ENCODE data around the gene CALML5.

Gene CALML5

GRCh38 chr10:5526691-5527331 lies 27.4 kb upstream of the CALML5 start:
- Histone ChIP-seq H3K27ac (ENCODE audit: low read length) (no peak overlapping the region), H2AFZ (ENCODE audit: low read depth, low read length) (no peak overlapping the region), H3K36me3 (ENCODE audit: insufficient read depth, low read length) (no peaks in the 10 kb centered on the region), H3K27me3 (ENCODE audit: insufficient read depth, low read length, poor library complexity) (peaks cover 8% of the 10 kb centered on the region), H4K20me1 (ENCODE audit: insufficient read depth, low read length) (no peaks in the 10 kb centered on the region), H3K4me2 (ENCODE audit: insufficient read depth, low read length) (no peak overlapping the region), H3K9me3 (ENCODE audit: insufficient read depth, low read length, severe bottlenecking) (no peaks in the 10 kb centered on the region), H3K4me1 (ENCODE audit: insufficient read depth, low read length) (no peaks in the 10 kb centered on the region), H3K9ac (ENCODE audit: low read depth, low read length) (no peak overlapping the region), H3K79me2 (ENCODE audit: insufficient read depth, low read length) (no peaks in the 10 kb centered on the region), H3K4me3 (ENCODE audit: low read depth in 1 of 2, low read length in 2 of 2) (no peak overlapping the region)
- DNase-seq (no peak), ATAC-seq (ENCODE audit: insufficient read depth, low read depth) (no peak)
- TF ChIP-seq EZH2 (IDR thresholded peaks at IDR 0.05; ENCODE audit: borderline replicate concordance, low read depth, low read length, severe bottlenecking) (no peak), CTCF (IDR thresholded peaks at IDR 0.05; ENCODE audit: borderline replicate concordance, extremely low read depth, low read length, poor library complexity, severe bottlenecking) (no peak)

GRCh38 chr10:5525561-5526341 lies 26.4 kb upstream of the CALML5 start:
- TF ChIP-seq EZH2 (IDR thresholded peaks at IDR 0.05; ENCODE audit: borderline replicate concordance, low read depth, low read length, severe bottlenecking), result no peak
- TF ChIP-seq CTCF (IDR thresholded peaks at IDR 0.05; ENCODE audit: borderline replicate concordance, extremely low read depth, low read length, poor library complexity, severe bottlenecking), result no peak
- Histone ChIP-seq H3K4me1 (ENCODE audit: insufficient read depth, low read length) (no peaks in the 10 kb centered on the region), H3K27me3 (ENCODE audit: insufficient read depth, low read length, poor library complexity) (peaks cover 4% of the 10 kb centered on the region), H3K36me3 (ENCODE audit: insufficient read depth, low read length) (no peaks in the 10 kb centered on the region), H3K9ac (ENCODE audit: low read depth, low read length) (no peak overlapping the region), H3K4me3 (ENCODE audit: low read depth in 1 of 2, low read length in 2 of 2) (no peak overlapping the region), H2AFZ (ENCODE audit: low read depth, low read length) (no peak overlapping the region), H3K27ac (ENCODE audit: low read length) (no peak overlapping the region), H4K20me1 (ENCODE audit: insufficient read depth, low read length) (no peaks in the 10 kb centered on the region), H3K9me3 (ENCODE audit: insufficient read depth, low read length, severe bottlenecking) (no peaks in the 10 kb centered on the region), H3K4me2 (ENCODE audit: insufficient read depth, low read length) (no peak overlapping the region), H3K79me2 (ENCODE audit: insufficient read depth, low read length) (no peaks in the 10 kb centered on the region)
- ATAC-seq (ENCODE audit: insufficient read depth, low read depth) (no peak), DNase-seq (no peak)

- Histone ChIP-seq H2AFZ (ENCODE audit: low read depth, low read length) (no peak within 1 kb of the TSS), H3K9ac (ENCODE audit: low read depth, low read length) (no peak within 1 kb of the TSS)
These were observed 25.5 kb upstream of the CALML5 start, which contains the start of gene CALML3 for GRCh38 chr10:5524641-5525560. TSS of gene CALML3 (plus strand) at chr10:5524961. CDS start at chr10:5525086, 125 bp downstream.

More at GRCh38 chr10:5524641-5525560, 25.5 kb upstream of the CALML5 start, which contains the start of gene CALML3:
- no peaks in the 10 kb centered on the region for H4K20me1 ChIP-seq (ENCODE audit: insufficient read depth, low read length)
- no peak for TF ChIP-seq CTCF (IDR thresholded peaks at IDR 0.05; ENCODE audit: borderline replicate concordance, extremely low read depth, low read length, poor library complexity, severe bottlenecking)
- no peak for TF ChIP-seq EZH2 (IDR thresholded peaks at IDR 0.05; ENCODE audit: borderline replicate concordance, low read depth, low read length, severe bottlenecking)
- H3K27ac ChIP-seq (ENCODE audit: low read length), result no peak within 1 kb of the TSS
- no peak for ATAC-seq (ENCODE audit: insufficient read depth, low read depth)
- no peaks in the 10 kb centered on the region for H3K36me3 ChIP-seq (ENCODE audit: insufficient read depth, low read length)
- no peak within 1 kb of the TSS for H3K4me3 ChIP-seq (ENCODE audit: low read depth in 1 of 2, low read length in 2 of 2)
- no peak within 1 kb of the TSS for H3K4me2 ChIP-seq (ENCODE audit: insufficient read depth, low read length)
- no peaks in the 10 kb centered on the region for H3K79me2 ChIP-seq (ENCODE audit: insufficient read depth, low read length)
- H3K27me3 ChIP-seq (ENCODE audit: insufficient read depth, low read length, poor library complexity), result peaks cover 5% of the 10 kb centered on the region
- no peaks in the 10 kb centered on the region for H3K4me1 ChIP-seq (ENCODE audit: insufficient read depth, low read length)
- H3K9me3 ChIP-seq (ENCODE audit: insufficient read depth, low read length, severe bottlenecking), result no peaks in the 10 kb centered on the region
- DNase-seq, result no peak

Data from DND-41 (cell line).